ENCODE measurements around the gene ZNF774.
A peak's percentile ranks its signal among the peaks of the same experiment; 100 is the strongest.
"Not testable (repeated sequence)": the region's sequence is repeated elsewhere in the genome, so short reads cannot be mapped to it uniquely, and the experiment has no call there.

Gene ZNF774

GRCh38 chr15:90326441-90326840 lies 25.6 kb upstream of the ZNF774 start:
- intact Hi-C loops (cut with micrococcal nuclease) = loop anchor here (10.0 kb wide), 1 partner anchor 278 kb away; no protein-coding TSS in a partner anchor
- no peaks in the 10 kb centered on the region for H3K36me3 Mint-ChIP-seq (ENCODE audit: low read depth)
- H3K4me3 Mint-ChIP-seq = no peak overlapping the region
- no peaks in the 10 kb centered on the region for H3K27me3 Mint-ChIP-seq
- H3K27ac Mint-ChIP-seq = no peak overlapping the region
- H3K9me3 Mint-ChIP-seq = no peaks in the 10 kb centered on the region
- peaks cover 24% of the 10 kb centered on the region for H3K4me1 Mint-ChIP-seq (ENCODE audit: low read depth)

DNA sequence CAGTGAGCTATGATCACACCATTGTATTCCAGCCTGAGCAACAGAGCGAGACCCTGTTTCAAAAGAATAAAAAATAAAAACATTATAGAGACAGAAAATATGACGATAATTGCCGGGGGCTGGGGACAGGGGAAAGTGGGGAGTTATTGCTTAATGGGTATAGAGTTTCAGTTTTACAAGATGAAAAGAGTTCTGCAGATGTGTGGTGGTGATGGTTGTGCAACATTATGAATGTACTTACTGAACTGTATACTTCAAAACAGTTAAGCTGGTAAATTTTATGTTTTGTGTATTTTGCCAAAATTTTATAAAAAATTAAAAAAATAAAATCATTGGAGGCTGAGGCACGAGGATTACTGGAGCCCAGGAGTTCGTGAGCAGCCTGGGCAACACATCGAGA lies 24.8 kb upstream of the ZNF774 start:
- intact Hi-C loops (cut with micrococcal nuclease) = loop anchor here (10.0 kb wide), 1 partner anchor 277 kb away; no protein-coding TSS in a partner anchor
- H3K36me3 Mint-ChIP-seq (ENCODE audit: low read depth) = no peaks in the 10 kb centered on the region
- no peak overlapping the region for H3K4me3 Mint-ChIP-seq
- no peaks in the 10 kb centered on the region for H3K27me3 Mint-ChIP-seq
- H3K27ac Mint-ChIP-seq = no peak overlapping the region
- peaks cover 24% of the 10 kb centered on the region for H3K4me1 Mint-ChIP-seq (ENCODE audit: low read depth)
- H3K9me3 Mint-ChIP-seq = no peaks in the 10 kb centered on the region

- no peak overlapping the region for H3K27ac Mint-ChIP-seq
- H3K4me3 Mint-ChIP-seq = no peak overlapping the region
- intact Hi-C loops (cut with micrococcal nuclease) = no loop called here
Observed at GRCh38 chr15:90334304-90334731, 17.8 kb upstream of the ZNF774 start.

DNA sequence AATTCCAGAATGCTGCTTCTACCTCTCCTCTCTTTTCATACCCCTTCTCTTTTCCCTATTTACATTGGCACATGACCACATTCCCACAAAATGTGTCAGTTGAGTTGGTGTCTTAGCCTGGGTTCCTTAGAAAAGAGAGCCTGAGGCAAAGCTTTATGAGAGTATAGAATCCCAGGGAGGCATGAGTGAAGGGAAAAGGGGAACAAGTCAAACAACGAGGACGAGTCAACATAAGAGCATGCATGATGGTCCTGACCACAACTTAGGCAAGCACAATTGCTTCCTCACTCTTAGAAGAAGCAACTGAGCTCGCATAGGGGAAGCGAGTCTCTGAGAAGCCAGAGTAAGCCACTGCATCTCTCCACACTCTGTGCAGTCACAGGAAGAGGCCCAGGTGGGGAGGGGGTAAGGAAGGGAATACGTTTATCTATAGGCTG lies 15.4 kb upstream of the ZNF774 start:
- H3K4me3 Mint-ChIP-seq = peak overlapping the region; percentile 26
- no peaks in the 10 kb centered on the region for H3K9me3 Mint-ChIP-seq
- H3K27me3 Mint-ChIP-seq = no peaks in the 10 kb centered on the region
- intact Hi-C loops (cut with micrococcal nuclease) = no loop called here
- H3K27ac Mint-ChIP-seq = peak overlapping the region; percentile 80
- no peaks in the 10 kb centered on the region for H3K36me3 Mint-ChIP-seq (ENCODE audit: low read depth)
- H3K4me1 Mint-ChIP-seq (ENCODE audit: low read depth) = peaks cover 24% of the 10 kb centered on the region

More at GRCh38 chr15:90334304-90334731, 17.8 kb upstream of the ZNF774 start:
- H3K4me1 Mint-ChIP-seq (ENCODE audit: low read depth) = peaks cover 24% of the 10 kb centered on the region
- no peaks in the 10 kb centered on the region for H3K9me3 Mint-ChIP-seq
- H3K27me3 Mint-ChIP-seq = no peaks in the 10 kb centered on the region
- no peaks in the 10 kb centered on the region for H3K36me3 Mint-ChIP-seq (ENCODE audit: low read depth)

- Mint-ChIP-seq H3K27ac (peak overlapping the region; percentile 80), H3K4me3 (no peak overlapping the region), H3K36me3 (ENCODE audit: low read depth) (no peaks in the 10 kb centered on the region), H3K4me1 (ENCODE audit: low read depth) (peaks cover 24% of the 10 kb centered on the region), H3K27me3 (no peaks in the 10 kb centered on the region), H3K9me3 (no peaks in the 10 kb centered on the region)
- intact Hi-C loops (cut with micrococcal nuclease) = no loop called here
Observed at GRCh38 chr15:90337256-90337655, 14.8 kb upstream of the ZNF774 start.

DNA sequence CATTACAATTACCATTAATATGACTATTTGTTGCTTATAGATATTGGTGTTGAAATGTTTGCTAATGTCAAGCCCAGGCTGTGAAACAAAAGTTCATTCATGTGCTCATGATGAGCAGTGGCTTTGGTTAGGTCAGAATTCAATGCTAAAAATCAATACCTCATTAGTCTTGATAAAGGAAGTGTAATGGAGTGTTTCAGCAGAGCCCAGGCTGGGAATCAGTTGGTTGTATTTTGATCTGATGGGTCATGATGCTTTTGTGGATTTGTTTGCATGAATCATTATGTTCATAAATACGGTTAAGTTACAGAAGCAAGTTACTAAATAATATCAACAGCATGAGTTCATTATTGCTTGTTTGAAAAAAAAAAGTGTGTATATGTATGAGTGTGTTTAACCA lies 13.6 kb upstream of the ZNF774 start:
- H3K4me3 Mint-ChIP-seq = no peak overlapping the region
- H3K4me1 Mint-ChIP-seq (ENCODE audit: low read depth) = peaks cover 27% of the 10 kb centered on the region
- H3K27ac Mint-ChIP-seq = no peak overlapping the region
- H3K27me3 Mint-ChIP-seq = no peaks in the 10 kb centered on the region
- no peaks in the 10 kb centered on the region for H3K9me3 Mint-ChIP-seq
- H3K36me3 Mint-ChIP-seq (ENCODE audit: low read depth) = no peaks in the 10 kb centered on the region
- intact Hi-C loops (cut with micrococcal nuclease) = no loop called here

GRCh38 chr15:90340345-90340744 lies 11.7 kb upstream of the ZNF774 start:
- H3K4me1 Mint-ChIP-seq (ENCODE audit: low read depth) = peaks cover 44% of the 10 kb centered on the region
- H3K4me3 Mint-ChIP-seq = no peak overlapping the region
- H3K27me3 Mint-ChIP-seq = no peaks in the 10 kb centered on the region
- H3K36me3 Mint-ChIP-seq (ENCODE audit: low read depth) = no peaks in the 10 kb centered on the region
- H3K27ac Mint-ChIP-seq = no peak overlapping the region
- no peaks in the 10 kb centered on the region for H3K9me3 Mint-ChIP-seq
- intact Hi-C loops (cut with micrococcal nuclease) = no loop called here

GRCh38 chr15:90343302-90343790 lies 8.7 kb upstream of the ZNF774 start:
- Mint-ChIP-seq H3K36me3 (ENCODE audit: low read depth) (no peaks in the 10 kb centered on the region), H3K27ac (no peak overlapping the region), H3K4me3 (no peak overlapping the region), H3K27me3 (no peaks in the 10 kb centered on the region), H3K9me3 (no peaks in the 10 kb centered on the region), H3K4me1 (ENCODE audit: low read depth) (peaks cover 52% of the 10 kb centered on the region)
- intact Hi-C loops (cut with micrococcal nuclease) = no loop called here

GRCh38 chr15:90344662-90345061 lies 7.4 kb upstream of the ZNF774 start:
- Mint-ChIP-seq H3K4me1 (ENCODE audit: low read depth) (peaks cover 46% of the 10 kb centered on the region), H3K4me3 (no peak overlapping the region), H3K9me3 (no peaks in the 10 kb centered on the region), H3K36me3 (ENCODE audit: low read depth) (no peaks in the 10 kb centered on the region), H3K27ac (no peak overlapping the region), H3K27me3 (no peaks in the 10 kb centered on the region)
- intact Hi-C loops (cut with micrococcal nuclease) = no loop called here

DNA sequence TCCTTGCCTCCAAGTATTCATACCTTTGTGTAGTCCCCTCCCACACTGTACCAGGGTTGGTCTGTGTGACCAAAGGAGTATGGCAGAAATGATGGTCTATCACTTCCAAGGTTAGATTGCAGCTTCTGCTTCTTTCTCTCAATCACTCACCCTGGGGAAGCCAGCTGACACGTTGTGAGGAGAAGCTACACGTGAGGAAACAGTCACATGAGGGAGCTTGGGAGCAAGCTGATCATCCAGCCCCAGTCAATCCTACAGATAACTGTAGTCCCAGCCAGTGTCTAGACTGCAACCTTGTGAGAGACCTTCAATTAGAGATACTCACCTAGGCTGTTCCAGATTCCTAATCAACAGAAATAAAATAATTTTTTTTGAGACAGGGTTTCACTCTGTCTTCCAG lies 6.2 kb upstream of the ZNF774 start:
- H3K27ac Mint-ChIP-seq = peak overlapping the region; percentile 63
- no peak overlapping the region for H3K4me3 Mint-ChIP-seq
- H3K36me3 Mint-ChIP-seq (ENCODE audit: low read depth) = no peaks in the 10 kb centered on the region
- intact Hi-C loops (cut with micrococcal nuclease) = no loop called here
- H3K9me3 Mint-ChIP-seq = no peaks in the 10 kb centered on the region
- peaks cover 5% of the 10 kb centered on the region for H3K27me3 Mint-ChIP-seq
- H3K4me1 Mint-ChIP-seq (ENCODE audit: low read depth) = peaks cover 46% of the 10 kb centered on the region

- intact Hi-C loops (cut with micrococcal nuclease); H3K4me3 Mint-ChIP-seq: not testable (repeated sequence)
- peaks cover 54% of the 10 kb centered on the region for H3K4me1 Mint-ChIP-seq (ENCODE audit: low read depth)
Observed at GRCh38 chr15:90347431-90348065, 4.5 kb upstream of the ZNF774 start.

GRCh38 chr15:90348456-90348855 lies 3.6 kb upstream of the ZNF774 start:
- H3K27ac Mint-ChIP-seq = no peak overlapping the region

More at GRCh38 chr15:90347431-90348065, 4.5 kb upstream of the ZNF774 start:
- not testable (repeated sequence) for H3K36me3 Mint-ChIP-seq (ENCODE audit: low read depth); H3K9me3 Mint-ChIP-seq; H3K27ac Mint-ChIP-seq; H3K27me3 Mint-ChIP-seq

DNA sequence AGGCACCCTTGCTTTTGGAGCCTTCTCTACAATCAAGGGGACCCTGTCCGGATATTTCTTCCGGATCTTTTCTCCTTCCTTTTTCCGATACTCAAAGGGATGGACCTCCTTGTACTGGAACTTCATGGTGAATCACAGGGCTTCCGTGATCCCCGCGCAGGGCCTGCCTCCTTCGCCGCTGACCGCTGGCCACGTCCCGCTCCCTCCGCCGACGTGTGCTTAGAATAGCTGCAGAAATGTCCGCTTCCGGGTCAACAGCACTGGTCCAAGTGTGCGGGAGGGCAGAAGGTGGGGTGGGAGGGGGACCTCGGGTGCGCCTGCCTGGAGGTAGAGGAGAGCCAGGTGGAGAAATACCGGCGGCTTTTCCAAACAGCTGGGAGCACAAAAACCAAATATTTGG lies 3.0 kb upstream of the ZNF774 start:
- H3K4me3 Mint-ChIP-seq = no peak overlapping the region
- H3K27ac Mint-ChIP-seq = no peak overlapping the region
- peaks cover 6% of the 10 kb centered on the region for H3K36me3 Mint-ChIP-seq (ENCODE audit: low read depth)
- H3K9me3 Mint-ChIP-seq = no peaks in the 10 kb centered on the region
- H3K27me3 Mint-ChIP-seq = peaks cover 10% of the 10 kb centered on the region
- peaks cover 45% of the 10 kb centered on the region for H3K4me1 Mint-ChIP-seq (ENCODE audit: low read depth)
- intact Hi-C loops (cut with micrococcal nuclease) = no loop called here

More at GRCh38 chr15:90348456-90348855, 3.6 kb upstream of the ZNF774 start:
- H3K36me3 Mint-ChIP-seq (ENCODE audit: low read depth) = peaks cover 6% of the 10 kb centered on the region
- H3K4me3 Mint-ChIP-seq = no peak overlapping the region
- no peaks in the 10 kb centered on the region for H3K9me3 Mint-ChIP-seq
- peaks cover 10% of the 10 kb centered on the region for H3K27me3 Mint-ChIP-seq
- intact Hi-C loops (cut with micrococcal nuclease) = no loop called here
- peaks cover 51% of the 10 kb centered on the region for H3K4me1 Mint-ChIP-seq (ENCODE audit: low read depth)

DNA sequence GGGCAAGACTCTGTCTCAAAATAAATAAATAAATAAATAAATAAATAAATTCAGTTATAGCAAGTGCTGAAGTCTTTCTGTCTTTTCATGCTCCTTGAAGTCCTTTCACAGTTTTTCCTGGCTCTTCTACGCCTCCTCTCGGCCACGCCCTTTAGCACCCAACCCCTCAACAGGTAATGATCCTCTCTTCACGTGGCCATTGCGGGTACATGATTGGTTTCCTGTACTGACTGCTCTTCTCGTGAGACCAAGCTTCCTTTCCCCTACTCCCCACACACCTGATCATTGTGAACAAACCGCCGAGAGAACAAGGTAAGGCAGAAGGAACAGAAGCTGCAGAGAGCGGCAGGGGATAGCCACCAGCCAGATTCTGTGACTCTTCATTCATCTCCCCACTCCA lies 2.3 kb upstream of the ZNF774 start:
- intact Hi-C loops (cut with micrococcal nuclease) = loop anchor here (5.0 kb wide), 1 partner anchor 37 kb away; the partner anchor contains the start of gene IQGAP1

More for the DNA sequence above, 2.3 kb upstream of the ZNF774 start:
- Mint-ChIP-seq H3K4me3 (no peak overlapping the region), H3K27ac (no peak overlapping the region), H3K36me3 (ENCODE audit: low read depth) (peaks cover 6% of the 10 kb centered on the region), H3K4me1 (ENCODE audit: low read depth) (peaks cover 39% of the 10 kb centered on the region), H3K9me3 (no peaks in the 10 kb centered on the region), H3K27me3 (peaks cover 10% of the 10 kb centered on the region)
